Stimulated activated CD8-positive, alpha-beta memory T cell treated with anti-CD3 and anti-CD28 coated beads, Interleukin-7, amount 100 ng/mL, for 48 hours (primary cell): ENCODE results near the gene ANAPC1.
"Not testable (repeated sequence)": the region's sequence is repeated elsewhere in the genome, so short reads cannot be mapped to it uniquely, and the experiment has no call there.

Experiments used
- DNase-seq, 2 donors: peaks; one replicate each; pipeline ENCODE4 v3.0.0-alpha.2; 2020; ENCODE audit warnings: low read depth in 1 of 2; ENCODE audit errors: extremely low read depth in 1 of 2

ANAPC1 gene

GRCh38 chr2:111747410-111748115 is 136.4 kb downstream of the ANAPC1 start:
- DNase-seq: peak; percentile 30 to 55

GRCh38 chr2:111744751-111745150 is 139.2 kb downstream of the ANAPC1 start:
- not testable (repeated sequence) for DNase-seq

GRCh38 chr2:111741517-111741916 is 142.5 kb downstream of the ANAPC1 start:
- DNase-seq: not testable (repeated sequence)

GRCh38 chr2:111735838-111736721 is 147.9 kb downstream of the ANAPC1 start:
- not testable (repeated sequence) for DNase-seq

GRCh38 chr2:111735420-111735819 is 148.6 kb downstream of the ANAPC1 start:
- DNase-seq: not testable (repeated sequence)

GRCh38 chr2:111729812-111730458 is 154.1 kb downstream of the ANAPC1 start:
- not testable (repeated sequence) for DNase-seq

GRCh38 chr2:111727611-111728110 is 156.3 kb downstream of the ANAPC1 start:
- DNase-seq: peak in 1 of 2 donors; percentile 35

- not testable (repeated sequence) for DNase-seq
Observed at GRCh38 chr2:111725742-111726141, 158.3 kb downstream of the ANAPC1 start.

GRCh38 chr2:111719610-111720009 is 164.4 kb downstream of the ANAPC1 start:
- DNase-seq: not testable (repeated sequence)
